ENCODE results near the gene RBP2. TPM values are rescaled to one million over a fixed set of nuclear protein-coding genes. Genes with fewer than 3 reads are reported as not detected.

RBP2 gene
- polyA plus RNA-seq, 3 donors = not detected

DNA sequence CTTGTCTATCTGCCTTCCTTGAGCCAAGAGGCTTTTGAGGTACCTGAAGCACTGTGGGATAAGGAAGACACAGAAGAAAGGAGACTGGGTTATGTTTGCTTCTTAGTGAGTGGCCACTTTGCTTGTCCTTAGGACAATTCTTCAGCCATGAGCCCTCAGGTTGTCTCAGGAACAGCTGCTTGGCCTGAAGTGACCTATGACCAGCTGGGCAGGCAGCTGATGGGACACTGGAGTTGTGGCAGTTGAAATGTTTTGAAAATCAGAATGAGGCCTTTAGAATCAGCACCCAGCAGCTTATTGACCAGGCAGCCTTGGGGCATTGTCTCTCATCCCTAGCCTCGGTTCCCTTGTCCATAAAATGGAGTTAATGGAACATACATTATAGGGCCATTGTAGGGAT is 37.0 kb downstream of the RBP2 start:
- no peak overlapping the region for H3K4me2 ChIP-seq (replicated peaks; ENCODE audit: extremely low read depth, low read length, poor library complexity, severe bottlenecking)
- H3K36me3 ChIP-seq (replicated peaks in 1 of 2; ENCODE audit: control insufficient read depth in 1 of 2, insufficient read depth in 2 of 2, low read length in 2 of 2) = no peaks in the 10 kb centered on the region
- H3K4me1 ChIP-seq (ENCODE audit: control insufficient read depth in 1 of 2, insufficient read depth in 2 of 2, low read length in 2 of 2) = peaks cover 11% of the 10 kb centered on the region in 2 donors
- H3K4me3 ChIP-seq (replicated peaks in 1 of 3; ENCODE audit: low read depth in 2 of 3, low read length in 3 of 3) = no peak overlapping the region
- Mint-ChIP-seq H3K9me3 (no peaks in the 10 kb centered on the region), H3K36me3 (no peaks in the 10 kb centered on the region), H3K27ac (no peak overlapping the region), H3K4me1 (peaks cover 14% of the 10 kb centered on the region), H3K4me3 (no peak overlapping the region), H3K27me3 (ENCODE audit: low read depth in 3 of 3) (peaks cover 0 to 2% (median 0%) of the 10 kb centered on the region in 3 donors)
- TF ChIP-seq, protein P1, sequence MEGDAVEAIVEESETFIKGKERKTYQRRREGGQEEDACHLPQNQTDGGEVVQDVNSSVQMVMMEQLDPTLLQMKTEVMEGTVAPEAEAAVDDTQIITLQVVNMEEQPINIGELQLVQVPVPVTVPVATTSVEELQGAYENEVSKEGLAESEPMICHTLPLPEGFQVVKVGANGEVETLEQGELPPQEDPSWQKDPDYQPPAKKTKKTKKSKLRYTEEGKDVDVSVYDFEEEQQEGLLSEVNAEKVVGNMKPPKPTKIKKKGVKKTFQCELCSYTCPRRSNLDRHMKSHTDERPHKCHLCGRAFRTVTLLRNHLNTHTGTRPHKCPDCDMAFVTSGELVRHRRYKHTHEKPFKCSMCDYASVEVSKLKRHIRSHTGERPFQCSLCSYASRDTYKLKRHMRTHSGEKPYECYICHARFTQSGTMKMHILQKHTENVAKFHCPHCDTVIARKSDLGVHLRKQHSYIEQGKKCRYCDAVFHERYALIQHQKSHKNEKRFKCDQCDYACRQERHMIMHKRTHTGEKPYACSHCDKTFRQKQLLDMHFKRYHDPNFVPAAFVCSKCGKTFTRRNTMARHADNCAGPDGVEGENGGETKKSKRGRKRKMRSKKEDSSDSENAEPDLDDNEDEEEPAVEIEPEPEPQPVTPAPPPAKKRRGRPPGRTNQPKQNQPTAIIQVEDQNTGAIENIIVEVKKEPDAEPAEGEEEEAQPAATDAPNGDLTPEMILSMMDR (IDR thresholded peaks at IDR 0.05) = no peak
- H4K20me1 ChIP-seq (ENCODE audit: insufficient read depth, low read length) = no peaks in the 10 kb centered on the region
- H2AFZ ChIP-seq (ENCODE audit: insufficient read depth, low read depth, low read length, poor library complexity, severe bottlenecking) = no peak overlapping the region
- no peak overlapping the region for H3K9ac ChIP-seq (ENCODE audit: insufficient read depth, low read length, poor library complexity, severe bottlenecking)
- WGBS (ENCODE audit: insufficient coverage) = no CpG with 5 or more reads among the region's 1 CpG
- intact Hi-C loops (cut with micrococcal nuclease) = no loop called here
- H3K27ac ChIP-seq (ENCODE audit: low read depth in 1 of 2, low read length in 2 of 2) = no peak overlapping the region
- no peaks in the 10 kb centered on the region for H3K79me2 ChIP-seq (ENCODE audit: insufficient read depth, low read length)
- no peak for DNase-seq
- H3K9me3 ChIP-seq (replicated peaks in 1 of 2; ENCODE audit: control insufficient read depth in 1 of 2, insufficient read depth in 1 of 2, low read length in 2 of 2) = no peaks in the 10 kb centered on the region
- no peaks in the 10 kb centered on the region for H3K27me3 ChIP-seq (ENCODE audit: control insufficient read depth in 2 of 2, insufficient read depth in 2 of 2, low read length in 2 of 2)

DNA sequence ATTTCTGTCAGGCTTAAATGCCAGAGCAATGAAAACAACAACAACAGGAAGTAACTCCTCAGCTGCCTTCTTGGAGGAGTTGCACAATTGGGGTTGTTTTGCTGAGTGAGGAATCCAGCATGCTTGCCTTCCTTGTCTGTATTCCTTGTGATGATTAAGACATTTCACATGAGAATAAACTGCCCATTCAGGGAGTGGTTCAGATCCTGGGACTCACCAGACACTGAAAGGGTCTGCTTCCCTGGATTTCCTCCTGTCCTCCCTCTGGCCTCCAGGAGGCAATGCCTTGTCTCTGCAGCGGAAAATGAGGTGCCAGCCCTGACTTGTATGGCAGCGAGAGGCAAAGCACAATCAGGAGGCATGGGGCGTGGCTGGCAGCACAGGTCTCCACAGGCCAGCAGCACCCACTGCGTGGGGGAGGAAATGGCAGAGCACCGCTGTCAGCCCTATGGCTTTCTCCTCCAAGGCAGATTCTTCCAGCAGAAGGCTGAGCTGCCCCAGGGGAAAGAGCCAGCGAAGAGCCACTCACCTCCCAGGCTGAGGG is 41.5 kb downstream of the RBP2 start:
- peaks cover 17% of the 10 kb centered on the region for H3K4me1 Mint-ChIP-seq
- Histone ChIP-seq H3K4me2 (replicated peaks; ENCODE audit: extremely low read depth, low read length, poor library complexity, severe bottlenecking) (no peak overlapping the region), H3K9ac (ENCODE audit: insufficient read depth, low read length, poor library complexity, severe bottlenecking) (no peak overlapping the region), H3K4me3 (replicated peaks in 1 of 3; ENCODE audit: low read depth in 2 of 3, low read length in 3 of 3) (no peak overlapping the region), H2AFZ (ENCODE audit: insufficient read depth, low read depth, low read length, poor library complexity, severe bottlenecking) (peak overlapping the region; percentile 18), H3K79me2 (ENCODE audit: insufficient read depth, low read length) (no peaks in the 10 kb centered on the region), H3K27ac (ENCODE audit: low read depth in 1 of 2, low read length in 2 of 2) (peak overlapping the region; percentile 31 to 34), H3K27me3 (ENCODE audit: control insufficient read depth in 2 of 2, insufficient read depth in 2 of 2, low read length in 2 of 2) (no peaks in the 10 kb centered on the region), H4K20me1 (ENCODE audit: insufficient read depth, low read length) (no peaks in the 10 kb centered on the region), H3K36me3 (replicated peaks in 1 of 2; ENCODE audit: control insufficient read depth in 1 of 2, insufficient read depth in 2 of 2, low read length in 2 of 2) (no peaks in the 10 kb centered on the region), H3K4me1 (ENCODE audit: control insufficient read depth in 1 of 2, insufficient read depth in 2 of 2, low read length in 2 of 2) (peaks cover 13 to 16% of the 10 kb centered on the region in 2 donors), H3K9me3 (replicated peaks in 1 of 2; ENCODE audit: control insufficient read depth in 1 of 2, insufficient read depth in 1 of 2, low read length in 2 of 2) (no peaks in the 10 kb centered on the region)
- H3K27ac Mint-ChIP-seq = peak overlapping the region in 6 of 7 donors; percentile 37 to 87 (median 64)
- peak; percentile 13 to 53 (median 30) for DNase-seq
- no peak overlapping the region for H3K4me3 Mint-ChIP-seq
- H3K9me3 Mint-ChIP-seq = peaks cover 0 to 4% (median 0%) of the 10 kb centered on the region in 7 donors
- peaks cover 0 to 4% of the 10 kb centered on the region in 2 donors for H3K36me3 Mint-ChIP-seq
- TF ChIP-seq, protein P1 (IDR thresholded peaks at IDR 0.05) = no peak
- peaks cover 0 to 1% (median 0%) of the 10 kb centered on the region in 3 donors for H3K27me3 Mint-ChIP-seq (ENCODE audit: low read depth in 3 of 3)
- intact Hi-C loops (cut with micrococcal nuclease) = no loop called here
- WGBS (ENCODE audit: insufficient coverage) = 86% methylated on average over 6 of the region's 6 CpGs

Data from CD14-positive monocyte (primary cell).